Parathyroid adenoma (tissue), 2 donors: ENCODE measurements around the gene PDSS2.

Experiments used
- H2AFZ ChIP-seq: fragments of 300-600 bp; sonication (generic); one replicate; pipeline ENCODE4 v1.7.0; 2017; ENCODE audit warnings: antibody characterized with exemption, mild to moderate bottlenecking
- H3K27ac ChIP-seq: fragments of 300-600 bp; sonication (generic); one replicate; pipeline ENCODE4 v1.7.0; 2017
- H3K27me3 ChIP-seq: fragments of 300-600 bp; sonication (generic); one replicate; pipeline ENCODE4 v1.7.0; 2017; ENCODE audit warnings: low read length; ENCODE audit not compliant: control insufficient read depth, insufficient read depth
- H3K36me3 ChIP-seq: fragments of 300-600 bp; sonication (generic); one replicate; pipeline ENCODE4 v1.7.0; 2017; ENCODE audit warnings: low read length; ENCODE audit not compliant: control insufficient read depth, insufficient read depth
- H3K4me1 ChIP-seq: fragments of 300-600 bp; sonication (generic); one replicate; pipeline ENCODE4 v1.7.0; 2017; ENCODE audit warnings: control low read depth
- H3K4me2 ChIP-seq: fragments of 300-600 bp; sonication (generic); one replicate; pipeline ENCODE4 v1.7.0; 2017; ENCODE audit warnings: low read length
- H3K4me3 ChIP-seq: fragments of 300-600 bp; sonication (generic); one replicate; pipeline ENCODE4 v1.7.0; 2017; ENCODE audit warnings: low read depth, low read length
- H3K79me2 ChIP-seq: fragments of 300-600 bp; sonication (generic); one replicate; pipeline ENCODE4 v1.7.0; 2017; ENCODE audit warnings: control low read depth
- H3K9ac ChIP-seq: fragments of 300-600 bp; sonication (generic); one replicate; pipeline ENCODE4 v1.7.0; 2017; ENCODE audit warnings: mild to moderate bottlenecking
- H3K9me3 ChIP-seq: fragments of 300-600 bp; sonication (generic); one replicate; pipeline ENCODE4 v1.7.0; 2017; ENCODE audit warnings: low read length; ENCODE audit not compliant: control insufficient read depth
- CTCF ChIP-seq: fragments of 300-600 bp; sonication (generic); IDR thresholded peaks from one replicate; pipeline ENCODE4 v1.7.0; 2017; ENCODE audit warnings: antibody characterized with exemption, mild to moderate bottlenecking
- donor health status: primary hyperparathyroidism.

Gene PDSS2

GRCh38 chr6:107392069-107392468 lies 67.3 kb downstream of the PDSS2 start:
- TF ChIP-seq CTCF: no peak
- Histone ChIP-seq H2AFZ (no peak overlapping the region), H3K4me2 (no peak overlapping the region), H3K4me1 (no peaks in the 10 kb centered on the region), H3K4me3 (no peak overlapping the region), H3K9me3 (no peaks in the 10 kb centered on the region), H3K27me3 (no peaks in the 10 kb centered on the region), H3K36me3 (no peaks in the 10 kb centered on the region), H3K27ac (no peak overlapping the region), H3K79me2 (no peaks in the 10 kb centered on the region), H3K9ac (no peak overlapping the region)

GRCh38 chr6:107390685-107391435 lies 68.5 kb downstream of the PDSS2 start:
- H3K4me3 ChIP-seq: no peak overlapping the region
- no peaks in the 10 kb centered on the region for H3K4me1 ChIP-seq

GRCh38 chr6:107390056-107390455 lies 69.3 kb downstream of the PDSS2 start:
- no peaks in the 10 kb centered on the region for H3K9me3 ChIP-seq
- no peaks in the 10 kb centered on the region for H3K79me2 ChIP-seq
- H2AFZ ChIP-seq: no peak overlapping the region
- H3K36me3 ChIP-seq: no peaks in the 10 kb centered on the region
- H3K4me1 ChIP-seq: no peaks in the 10 kb centered on the region
- no peak overlapping the region for H3K27ac ChIP-seq
- no peak overlapping the region for H3K9ac ChIP-seq
- H3K27me3 ChIP-seq: no peaks in the 10 kb centered on the region
- no peak overlapping the region for H3K4me2 ChIP-seq
- H3K4me3 ChIP-seq: no peak overlapping the region
- no peak for TF ChIP-seq CTCF

More at GRCh38 chr6:107390685-107391435, 68.5 kb downstream of the PDSS2 start:
- no peak overlapping the region for H3K9ac ChIP-seq
- no peak overlapping the region for H2AFZ ChIP-seq
- no peaks in the 10 kb centered on the region for H3K27me3 ChIP-seq
- no peak overlapping the region for H3K4me2 ChIP-seq
- TF ChIP-seq CTCF: no peak
- no peaks in the 10 kb centered on the region for H3K9me3 ChIP-seq
- no peak overlapping the region for H3K27ac ChIP-seq
- no peaks in the 10 kb centered on the region for H3K36me3 ChIP-seq
- H3K79me2 ChIP-seq: no peaks in the 10 kb centered on the region

- no peak for TF ChIP-seq CTCF
- no peaks in the 10 kb centered on the region for H3K4me1 ChIP-seq
- H3K27ac ChIP-seq: no peak overlapping the region
- no peaks in the 10 kb centered on the region for H3K36me3 ChIP-seq
- no peak overlapping the region for H3K4me2 ChIP-seq
- no peak overlapping the region for H3K9ac ChIP-seq
- no peak overlapping the region for H3K4me3 ChIP-seq
- H3K27me3 ChIP-seq: no peaks in the 10 kb centered on the region
- peaks cover 4% of the 10 kb centered on the region for H3K79me2 ChIP-seq
- H3K9me3 ChIP-seq: no peaks in the 10 kb centered on the region
- no peak overlapping the region for H2AFZ ChIP-seq
Observed at GRCh38 chr6:107386904-107387303, 72.5 kb downstream of the PDSS2 start.

GRCh38 chr6:107386340-107386739 lies 73.0 kb downstream of the PDSS2 start:
- Histone ChIP-seq H3K4me3 (no peak overlapping the region), H3K9ac (no peak overlapping the region), H3K36me3 (no peaks in the 10 kb centered on the region), H3K27ac (no peak overlapping the region), H3K4me2 (no peak overlapping the region), H3K79me2 (peaks cover 4% of the 10 kb centered on the region), H2AFZ (no peak overlapping the region), H3K9me3 (no peaks in the 10 kb centered on the region), H3K4me1 (no peaks in the 10 kb centered on the region), H3K27me3 (no peaks in the 10 kb centered on the region)
- no peak for TF ChIP-seq CTCF
